SJSA1 (cell line): ENCODE data around the gene RBM38. TPM values are rescaled to one million over a fixed set of nuclear protein-coding genes. Genes with fewer than 3 reads are reported as not detected.
A peak's percentile ranks its signal among the peaks of the same experiment; 100 is the strongest.

Experiments
- DNase-seq, 2 experiments: peaks; one replicate each; pipeline ENCODE4 v3.0.0-alpha.2; 2015 to 2020; ENCODE audit warnings: low spot score in 2 of 2, low read depth in 1 of 2
- H3K27ac ChIP-seq: fragments of 250-450 bp; sonication (Bioruptor Pico); 2 replicates; pipeline ENCODE4 v1.5.1; 2020; ENCODE audit warnings: mild to moderate bottlenecking, moderate library complexity
- H3K27me3 ChIP-seq: fragments of 250-450 bp; sonication (Bioruptor Pico); replicated peaks from 2 replicates; pipeline ENCODE4 v1.5.1; 2020; ENCODE audit warnings: mild to moderate bottlenecking, moderate library complexity
- H3K36me3 ChIP-seq: fragments of 250-450 bp; sonication (Bioruptor Pico); 2 replicates; pipeline ENCODE4 v1.5.1; 2020; ENCODE audit warnings: mild to moderate bottlenecking
- H3K4me1 ChIP-seq: fragments of 250-450 bp; sonication (Bioruptor Pico); replicated peaks from 2 replicates; pipeline ENCODE4 v1.6.1; 2021; ENCODE audit warnings: mild to moderate bottlenecking
- H3K4me3 ChIP-seq: fragments of 250-450 bp; sonication (Bioruptor Pico); 2 replicates; pipeline ENCODE4 v1.5.1; 2020; ENCODE audit warnings: mild to moderate bottlenecking
- H3K9me3 ChIP-seq: fragments of 250-450 bp; sonication (Bioruptor Pico); replicated peaks from 2 replicates; pipeline ENCODE4 v1.5.1; 2020; ENCODE audit warnings: mild to moderate bottlenecking
- total RNA-seq: library from RNA; depleted of rRNA; stranded (reverse); fragments of >200 nt; shearing (Covaris generic); gene quantifications from 2 replicates; pipeline ENCODE4 v1.2.3, GENCODE V29; 2014

The RBM38 gene
- total RNA-seq, 1 experiment from 2014 or later, result 20.8 TPM

DNA sequence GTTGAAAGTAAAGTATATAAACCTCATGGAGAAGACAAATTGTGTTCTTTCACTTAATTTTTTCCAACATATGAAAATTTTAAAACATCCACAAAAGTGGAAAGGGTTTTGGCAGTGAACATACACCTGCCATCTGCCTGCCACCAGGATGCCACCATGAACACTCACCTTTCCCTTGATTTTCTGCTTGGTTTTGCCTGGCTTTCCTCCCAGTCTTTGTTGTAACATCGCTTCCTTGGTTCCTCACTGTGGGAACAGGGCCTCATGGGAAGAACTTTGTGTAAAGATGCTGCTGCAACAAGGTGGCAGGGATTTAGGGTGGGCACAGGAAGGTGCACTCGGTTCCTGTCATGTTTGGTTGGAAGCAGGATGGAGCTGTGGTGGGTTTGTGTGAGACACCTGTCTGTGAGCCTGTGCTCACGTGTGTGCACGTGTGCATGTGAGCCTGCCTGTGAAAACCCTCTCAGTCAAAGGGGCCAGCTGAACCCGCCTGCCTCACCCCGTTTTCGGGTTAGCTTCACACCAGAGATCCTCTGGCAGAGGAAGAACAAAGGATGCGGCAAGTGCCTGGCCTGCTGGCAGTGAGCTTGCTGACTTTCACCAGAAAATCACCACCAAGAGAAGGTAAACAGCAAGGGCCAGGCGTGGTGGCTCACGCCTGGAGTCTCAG is 11.0 kb upstream of the RBM38 start:
- DNase-seq, result no peak
- H3K27me3 ChIP-seq, result no peaks in the 10 kb centered on the region
- H3K9me3 ChIP-seq, result no peaks in the 10 kb centered on the region
- no peak overlapping the region for H3K27ac ChIP-seq
- H3K36me3 ChIP-seq, result peaks cover 13% of the 10 kb centered on the region
- no peak overlapping the region for H3K4me3 ChIP-seq
- no peaks in the 10 kb centered on the region for H3K4me1 ChIP-seq

GRCh38 chr20:57381596-57382503 is 9.3 kb upstream of the RBM38 start:
- Histone ChIP-seq H3K36me3 (peaks cover 13% of the 10 kb centered on the region), H3K27ac (no peak overlapping the region), H3K27me3 (no peaks in the 10 kb centered on the region), H3K9me3 (no peaks in the 10 kb centered on the region), H3K4me3 (no peak overlapping the region), H3K4me1 (no peaks in the 10 kb centered on the region)
- peak; percentile 69 to 75 for DNase-seq

DNA sequence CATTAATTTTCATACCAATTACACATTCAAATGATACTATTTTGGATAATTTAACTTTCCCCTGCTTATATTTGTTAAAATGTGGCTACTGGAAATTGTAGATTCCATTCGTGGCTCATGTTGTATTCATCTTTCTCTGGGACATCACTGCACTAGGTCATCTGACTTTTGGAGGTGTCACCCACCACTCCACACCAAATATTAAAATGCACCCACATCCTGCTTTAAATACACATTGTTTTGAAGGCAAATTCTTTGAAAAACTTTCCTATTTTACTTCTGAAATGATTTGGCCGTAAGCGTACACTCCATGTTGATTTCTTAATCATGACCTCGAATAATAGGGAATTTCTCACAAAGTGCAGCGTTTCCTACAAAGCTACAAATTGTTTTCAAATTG is 8.7 kb upstream of the RBM38 start:
- Histone ChIP-seq H3K36me3 (peaks cover 13% of the 10 kb centered on the region), H3K27me3 (no peaks in the 10 kb centered on the region), H3K9me3 (no peaks in the 10 kb centered on the region), H3K27ac (no peak overlapping the region), H3K4me3 (no peak overlapping the region), H3K4me1 (no peaks in the 10 kb centered on the region)
- DNase-seq, result no peak

DNA sequence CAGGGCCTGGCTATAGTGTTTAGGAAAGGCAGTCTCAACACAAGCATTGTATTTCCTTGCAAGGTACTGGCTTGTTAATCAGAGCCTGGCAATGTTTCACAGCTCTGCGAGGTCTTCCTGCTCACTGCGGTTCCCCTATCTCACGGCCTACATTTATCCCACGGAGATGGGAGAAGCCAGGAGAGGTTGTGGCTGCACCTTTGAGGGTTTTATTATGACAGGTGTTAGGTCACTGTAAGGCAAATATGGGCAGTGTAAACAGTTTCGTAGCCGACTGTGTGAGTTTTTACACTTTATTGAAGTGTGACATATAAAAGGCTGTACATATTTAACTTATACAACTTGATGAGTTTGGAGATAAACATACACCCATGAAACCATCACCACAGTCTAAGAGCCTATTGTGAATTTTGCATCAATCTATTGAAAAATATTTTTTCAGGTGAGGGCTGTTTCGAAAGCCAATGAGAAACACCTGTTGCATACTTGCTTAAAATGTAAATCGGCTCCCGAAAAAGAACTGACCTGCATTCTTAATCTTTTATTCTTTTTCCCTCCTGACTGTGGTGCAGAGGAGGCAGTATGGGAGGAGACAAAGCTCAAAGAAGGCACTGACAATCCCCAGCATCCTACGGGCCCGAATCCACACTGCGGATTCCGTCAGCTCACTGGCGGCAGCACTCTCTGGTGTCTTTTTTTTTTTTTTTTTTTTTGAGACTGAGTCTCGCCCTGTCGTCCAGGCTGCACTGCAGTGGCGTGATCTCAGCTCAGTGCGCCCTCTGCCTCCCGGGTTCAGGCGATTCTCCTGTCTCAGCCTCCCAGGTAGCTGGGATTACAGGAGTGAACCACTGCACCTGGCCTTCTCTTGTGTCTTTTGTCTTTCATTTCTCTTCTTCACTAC is 7.5 kb upstream of the RBM38 start:
- no peak overlapping the region for H3K4me3 ChIP-seq
- H3K9me3 ChIP-seq, result no peaks in the 10 kb centered on the region
- H3K27me3 ChIP-seq, result no peaks in the 10 kb centered on the region
- no peak for DNase-seq
- H3K27ac ChIP-seq, result no peak overlapping the region
- H3K4me1 ChIP-seq, result no peaks in the 10 kb centered on the region
- peaks cover 13% of the 10 kb centered on the region for H3K36me3 ChIP-seq

DNA sequence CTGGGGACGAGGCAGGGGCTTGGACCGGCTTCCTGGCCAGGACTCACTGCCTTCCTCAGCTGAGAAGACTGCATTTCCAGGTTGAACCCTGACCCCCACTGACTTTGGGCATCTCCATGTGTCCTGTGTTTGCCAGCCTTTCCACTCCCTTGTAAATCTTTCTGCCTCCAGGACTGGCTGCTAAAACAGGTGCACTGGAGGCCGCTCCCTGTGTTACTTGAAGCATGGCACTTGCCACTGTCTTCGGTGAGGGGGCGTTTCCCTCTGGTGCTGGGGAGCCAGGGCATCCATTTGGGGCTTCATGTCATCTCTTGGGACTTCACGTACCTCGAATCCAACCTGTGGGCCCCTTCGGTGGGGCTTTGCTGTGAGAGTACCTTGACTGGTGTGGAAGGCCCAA is 6.7 kb upstream of the RBM38 start:
- Histone ChIP-seq H3K4me1 (peaks cover 3% of the 10 kb centered on the region), H3K9me3 (no peaks in the 10 kb centered on the region), H3K36me3 (peaks cover 13% of the 10 kb centered on the region), H3K4me3 (no peak overlapping the region), H3K27me3 (no peaks in the 10 kb centered on the region), H3K27ac (no peak overlapping the region)
- DNase-seq, result no peak

DNA sequence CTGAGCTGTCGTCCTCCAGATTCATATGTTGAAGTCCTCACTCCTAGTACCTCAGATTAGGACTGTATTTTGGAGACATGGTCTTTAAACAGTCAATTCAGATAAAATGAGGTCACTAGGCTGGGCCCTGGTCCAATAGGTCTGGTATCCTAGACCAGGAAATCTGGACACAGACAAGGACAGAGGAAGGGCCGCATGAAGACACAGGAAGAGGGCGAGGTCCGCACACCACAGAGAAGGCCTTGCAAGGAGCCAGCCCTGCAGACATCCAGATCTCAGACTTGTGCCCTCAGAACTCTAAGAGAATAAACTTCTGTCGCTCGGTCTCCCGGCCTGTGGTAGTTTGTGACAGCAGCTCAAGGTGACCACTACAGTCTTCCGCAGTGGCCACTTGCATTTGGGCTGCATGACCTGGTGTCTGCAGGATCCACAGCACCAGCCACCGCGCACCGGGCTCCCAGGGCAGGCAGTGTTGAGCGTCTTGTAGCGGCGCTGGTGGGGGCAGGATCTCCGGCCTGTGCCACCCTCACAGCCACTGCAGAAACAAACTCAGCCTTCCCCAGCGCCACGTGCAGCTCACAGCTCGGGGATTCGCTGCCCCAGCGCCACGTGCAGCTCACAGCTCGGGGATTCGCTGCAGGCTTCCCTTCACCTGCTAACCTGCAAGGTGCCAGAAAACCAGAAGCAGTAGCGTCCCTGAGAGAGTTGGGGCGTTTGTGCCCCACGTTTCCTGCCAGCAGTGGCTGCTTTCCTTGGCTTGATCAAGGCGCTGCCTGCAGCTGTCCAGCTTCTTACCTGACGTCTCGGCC is 6.0 kb upstream of the RBM38 start:
- Histone ChIP-seq H3K9me3 (no peaks in the 10 kb centered on the region), H3K27me3 (no peaks in the 10 kb centered on the region), H3K27ac (no peak overlapping the region), H3K4me1 (peaks cover 6% of the 10 kb centered on the region), H3K4me3 (no peak overlapping the region), H3K36me3 (peaks cover 13% of the 10 kb centered on the region; the same call in 1 of the 2 replicates)
- DNase-seq, result no peak

DNA sequence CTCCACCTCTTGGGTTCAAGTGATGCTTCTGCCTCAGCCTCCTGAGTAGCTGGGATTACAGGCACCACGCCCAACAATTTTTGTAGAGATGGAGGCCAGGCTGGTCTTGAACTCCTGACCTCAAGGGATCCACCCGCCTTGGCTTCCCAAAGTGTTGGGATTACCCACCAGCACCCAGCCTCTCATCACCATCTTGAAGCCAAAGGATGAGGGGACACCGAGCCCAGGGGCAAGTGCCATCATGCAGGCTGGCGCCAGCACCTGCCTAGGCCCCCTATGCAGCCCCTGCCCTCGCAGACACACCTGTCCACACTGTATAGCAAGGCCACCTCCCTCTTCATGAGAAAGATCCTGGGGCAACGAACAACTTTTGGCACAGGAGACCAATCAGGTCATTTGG is 5.3 kb upstream of the RBM38 start:
- H3K27ac ChIP-seq, result no peak overlapping the region
- no peak overlapping the region for H3K4me3 ChIP-seq
- no peaks in the 10 kb centered on the region for H3K9me3 ChIP-seq
- H3K27me3 ChIP-seq, result no peaks in the 10 kb centered on the region
- H3K4me1 ChIP-seq, result peaks cover 10% of the 10 kb centered on the region
- H3K36me3 ChIP-seq, result peaks cover 8% of the 10 kb centered on the region; the same call in 1 of the 2 replicates
- no peak for DNase-seq

DNA sequence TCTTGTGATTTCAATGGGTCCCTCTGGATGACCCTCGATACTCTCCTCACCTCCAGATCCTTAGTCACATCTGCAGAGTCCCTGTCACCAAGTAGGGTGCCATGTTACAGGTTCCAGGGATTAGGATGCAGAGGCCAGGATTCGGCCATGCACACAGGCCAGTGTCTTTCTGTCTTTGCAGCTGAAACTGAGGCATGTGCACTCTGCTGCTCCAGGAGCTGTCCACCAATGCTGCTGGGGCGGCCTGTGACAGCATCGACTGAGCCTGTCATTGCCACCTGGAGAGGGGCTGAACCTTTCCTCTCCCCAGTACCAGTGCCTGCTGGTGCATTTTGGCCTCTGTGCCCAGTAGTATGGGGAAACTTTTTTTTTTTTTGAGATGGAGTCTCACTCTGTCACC is 4.4 kb upstream of the RBM38 start:
- H3K4me3 ChIP-seq, result no peak overlapping the region

GRCh38 chr20:57387463-57387862 is 3.7 kb upstream of the RBM38 start:
- Histone ChIP-seq H3K27me3 (no peaks in the 10 kb centered on the region), H3K36me3 (peaks cover 3% of the 10 kb centered on the region), H3K27ac (no peak overlapping the region)

More for the DNA sequence above, 4.4 kb upstream of the RBM38 start:
- H3K4me1 ChIP-seq, result peaks cover 14% of the 10 kb centered on the region
- H3K36me3 ChIP-seq, result peaks cover 8% of the 10 kb centered on the region
- no peaks in the 10 kb centered on the region for H3K27me3 ChIP-seq
- no peak overlapping the region for H3K27ac ChIP-seq
- DNase-seq, result no peak
- no peaks in the 10 kb centered on the region for H3K9me3 ChIP-seq

DNA sequence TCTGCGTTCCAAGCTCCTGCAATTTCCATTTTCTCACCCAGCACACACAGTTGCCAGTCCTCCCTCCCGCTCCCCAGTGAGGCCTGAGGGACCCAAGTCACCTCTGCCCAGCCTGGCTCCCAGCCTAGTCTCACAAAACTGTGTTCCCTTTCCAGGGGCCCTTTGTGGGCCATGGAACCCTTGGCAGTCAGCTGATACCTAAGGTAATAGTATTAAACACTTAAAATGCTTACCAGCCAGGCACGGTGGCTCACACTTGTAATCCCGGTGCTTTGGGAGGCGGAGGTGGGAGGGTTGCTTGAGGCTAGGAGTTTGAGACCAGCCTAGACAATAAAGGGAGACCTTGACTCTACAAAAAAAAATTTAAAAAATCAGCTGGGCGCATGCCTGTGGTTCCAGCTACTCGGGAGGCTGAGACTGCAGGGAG is 3.2 kb upstream of the RBM38 start:
- DNase-seq, result no peak
- H3K9me3 ChIP-seq, result no peaks in the 10 kb centered on the region
- H3K36me3 ChIP-seq, result peaks cover 4% of the 10 kb centered on the region
- H3K27ac ChIP-seq, result no peak overlapping the region
- no peak overlapping the region for H3K4me3 ChIP-seq
- no peaks in the 10 kb centered on the region for H3K27me3 ChIP-seq
- H3K4me1 ChIP-seq, result peaks cover 22% of the 10 kb centered on the region

More at GRCh38 chr20:57387463-57387862, 3.7 kb upstream of the RBM38 start:
- H3K9me3 ChIP-seq, result no peaks in the 10 kb centered on the region
- H3K4me3 ChIP-seq, result no peak overlapping the region
- H3K4me1 ChIP-seq, result peaks cover 19% of the 10 kb centered on the region
- no peak for DNase-seq

- 0 out of 2 replicates have a peak overlapping the region, but pooled peaks have one; percentile 12 for H3K4me3 ChIP-seq
- DNase-seq, result peak in 1 of 2 experiments; percentile 33
- no peaks in the 10 kb centered on the region for H3K27me3 ChIP-seq
These were observed 2.1 kb upstream of the RBM38 start for GRCh38 chr20:57388953-57389694.

More at GRCh38 chr20:57388953-57389694, 2.1 kb upstream of the RBM38 start:
- Histone ChIP-seq H3K27ac (no peak overlapping the region), H3K9me3 (no peaks in the 10 kb centered on the region), H3K36me3 (peaks cover 14% of the 10 kb centered on the region), H3K4me1 (peaks cover 22% of the 10 kb centered on the region)
